GM21825 (cell line): ENCODE measurements around the gene TNFRSF12A.
"Not testable (repeated sequence)": the region's sequence is repeated elsewhere in the genome, so short reads cannot be mapped to it uniquely, and the experiment has no call there.

Experiments
- ATAC-seq: cut with Tn5 transposase; IDR thresholded peaks from one replicate; pipeline ENCODE4 v1.9.1; 2021; ENCODE audit warnings: mild to moderate bottlenecking, moderate library complexity; ENCODE audit not compliant: unreplicated experiment

The TNFRSF12A gene

DNA sequence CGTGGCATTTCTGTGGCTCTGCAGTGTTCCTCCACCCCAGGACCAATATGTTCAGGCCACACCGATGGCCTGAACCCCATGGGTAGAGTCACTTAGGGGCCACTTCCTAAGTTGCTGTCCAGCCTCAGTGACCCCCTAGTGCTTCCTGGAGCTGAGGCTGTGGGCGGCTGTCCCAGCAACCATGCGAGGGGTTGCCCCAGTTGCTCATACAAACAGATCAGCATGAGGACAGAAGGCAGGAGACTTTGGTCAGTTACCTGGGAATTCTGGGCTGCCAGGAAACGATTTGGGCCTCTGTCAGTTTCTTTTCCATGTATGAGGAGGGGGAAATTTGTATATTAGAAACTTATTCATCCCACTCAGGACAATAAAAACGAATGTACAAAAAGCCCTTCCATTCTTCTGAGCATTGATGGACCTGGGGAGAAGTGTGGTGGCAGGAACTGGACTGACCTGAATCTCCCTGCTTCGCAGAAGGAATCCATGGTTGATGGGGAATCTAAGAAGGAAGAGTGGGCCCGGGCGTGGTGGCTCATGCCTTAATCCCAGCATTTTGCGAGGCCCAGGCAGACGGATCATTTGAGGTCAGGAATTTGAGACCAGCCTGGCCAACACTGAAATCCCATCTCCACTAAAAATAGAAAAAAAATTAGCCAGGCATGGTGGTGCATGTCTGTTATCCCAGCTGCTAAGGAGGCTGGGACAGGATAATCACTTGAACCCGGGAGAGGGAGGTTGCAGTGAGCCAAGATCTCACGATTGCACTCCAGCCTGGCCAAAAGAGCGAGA is 40.4 kb downstream of the TNFRSF12A start:
- ATAC-seq = no peak

GRCh38 chr16:3062553-3062952 is 42.4 kb downstream of the TNFRSF12A start:
- no peak for ATAC-seq

DNA sequence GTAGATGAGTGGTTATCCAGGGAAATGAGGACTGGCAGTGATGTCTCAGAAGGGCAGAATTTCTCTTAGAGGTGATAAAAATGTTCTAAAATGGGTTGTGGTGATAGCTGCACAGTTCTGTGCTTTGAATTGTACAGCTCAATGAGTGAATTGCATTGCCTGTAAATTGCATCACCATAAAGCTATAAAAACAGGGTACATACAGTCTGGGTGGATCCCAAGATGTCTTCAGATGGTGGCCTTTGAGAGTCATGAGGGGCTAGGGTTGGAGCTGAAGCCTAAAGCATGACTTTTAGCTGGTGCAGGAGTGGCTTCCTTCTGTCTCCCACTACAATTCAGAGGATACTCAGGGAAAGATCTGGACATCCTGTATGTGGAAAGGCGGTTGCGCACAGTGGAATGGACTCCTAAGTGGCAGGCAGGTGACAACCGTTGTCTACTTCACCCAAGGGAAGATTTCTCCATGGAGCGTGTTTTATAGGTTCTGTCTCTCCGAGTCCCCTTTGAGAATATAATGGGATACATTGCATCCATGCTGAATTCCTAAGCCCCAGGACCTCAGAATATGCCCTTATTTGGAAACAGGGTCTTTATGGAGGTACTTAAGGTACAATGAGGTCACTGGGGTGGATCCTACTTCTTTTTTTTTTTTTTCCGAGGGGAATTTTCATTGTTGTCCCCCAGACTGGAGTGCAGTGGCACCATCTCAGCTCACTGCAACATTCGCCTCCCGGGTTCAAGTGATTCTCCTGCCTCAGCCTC is 43.6 kb downstream of the TNFRSF12A start:
- ATAC-seq = no peak

GRCh38 chr16:3065069-3065741 is 45.0 kb downstream of the TNFRSF12A start, which contains the start of gene IL32:
IL32 (plus strand) TSS chr16:3065640; CDS start chr16:3065812, 172 bp downstream.
- ATAC-seq = no peak

DNA sequence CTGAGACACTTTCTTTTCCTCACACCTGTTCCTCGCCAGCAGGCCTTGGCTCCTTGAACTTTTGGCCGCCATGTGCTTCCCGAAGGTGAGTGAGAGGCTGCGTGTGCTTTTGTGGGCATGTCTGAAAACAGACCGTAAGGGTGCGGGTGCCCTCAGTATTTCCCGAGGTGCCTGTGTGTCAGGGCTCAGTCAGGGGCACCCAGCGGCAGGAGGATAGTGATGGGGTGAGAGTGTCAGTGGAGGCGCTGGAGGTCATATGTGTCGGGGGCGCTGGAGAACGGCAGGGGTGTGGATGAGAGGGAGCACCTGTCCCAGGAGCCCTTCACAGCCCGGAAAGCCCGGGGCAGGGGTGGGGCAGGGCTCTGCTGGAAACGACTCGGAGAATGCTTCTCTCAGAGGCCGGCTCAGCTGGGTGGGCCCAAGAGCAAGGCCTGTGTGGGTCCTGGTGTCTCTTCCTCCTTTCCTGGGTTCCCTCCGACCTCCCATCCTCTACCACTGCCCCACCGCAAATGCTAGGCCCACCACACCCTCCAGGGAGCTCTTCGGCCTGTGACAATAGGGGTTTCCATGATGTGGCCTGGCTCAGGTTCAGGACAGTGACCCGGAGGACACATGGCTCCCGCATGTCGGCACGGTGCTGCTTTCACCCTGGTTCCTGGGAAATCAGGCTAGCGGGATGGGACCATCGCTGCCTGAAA is 45.7 kb downstream of the TNFRSF12A start:
- ATAC-seq = no peak

- ATAC-seq = no peak
Observed at GRCh38 chr16:3066440-3066748, 46.2 kb downstream of the TNFRSF12A start.

GRCh38 chr16:3068487-3068886 is 48.3 kb downstream of the TNFRSF12A start:
- ATAC-seq = no peak

DNA sequence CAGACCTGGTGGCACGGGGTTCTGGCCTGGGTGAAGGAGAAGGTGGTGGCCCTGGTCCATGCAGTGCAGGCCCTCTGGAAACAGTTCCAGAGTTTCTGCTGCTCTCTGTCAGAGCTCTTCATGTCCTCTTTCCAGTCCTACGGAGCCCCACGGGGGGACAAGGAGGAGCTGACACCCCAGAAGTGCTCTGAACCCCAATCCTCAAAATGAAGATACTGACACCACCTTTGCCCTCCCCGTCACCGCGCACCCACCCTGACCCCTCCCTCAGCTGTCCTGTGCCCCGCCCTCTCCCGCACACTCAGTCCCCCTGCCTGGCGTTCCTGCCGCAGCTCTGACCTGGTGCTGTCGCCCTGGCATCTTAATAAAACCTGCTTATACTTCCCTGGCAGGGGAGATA is 49.0 kb downstream of the TNFRSF12A start:
- ATAC-seq = not testable (repeated sequence)

DNA sequence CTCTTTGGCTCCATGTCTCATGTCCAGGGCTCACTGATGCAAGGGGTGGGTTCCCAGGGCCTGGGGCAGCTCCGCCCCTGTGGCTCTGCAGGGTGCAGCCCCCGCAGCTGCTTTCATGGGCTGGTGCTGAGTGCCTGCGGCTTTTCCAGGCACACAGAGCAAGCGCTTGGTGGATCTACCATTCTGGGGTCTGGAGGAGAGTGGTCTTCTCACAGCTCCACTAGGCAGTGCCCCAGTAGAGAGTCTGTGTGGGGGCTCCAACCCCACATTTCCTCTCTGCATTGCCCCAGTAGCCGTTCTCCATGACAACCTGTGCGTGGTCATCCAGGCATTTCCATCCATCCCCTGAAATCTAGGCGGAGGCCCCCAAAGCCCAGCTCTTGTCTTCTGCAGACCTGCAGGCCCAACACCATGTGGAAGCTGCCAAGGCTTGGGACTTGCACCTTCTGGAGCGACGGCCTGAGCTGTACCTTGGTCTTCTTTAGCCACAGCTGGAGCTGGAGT is 50.5 kb downstream of the TNFRSF12A start:
- no peak for ATAC-seq

DNA sequence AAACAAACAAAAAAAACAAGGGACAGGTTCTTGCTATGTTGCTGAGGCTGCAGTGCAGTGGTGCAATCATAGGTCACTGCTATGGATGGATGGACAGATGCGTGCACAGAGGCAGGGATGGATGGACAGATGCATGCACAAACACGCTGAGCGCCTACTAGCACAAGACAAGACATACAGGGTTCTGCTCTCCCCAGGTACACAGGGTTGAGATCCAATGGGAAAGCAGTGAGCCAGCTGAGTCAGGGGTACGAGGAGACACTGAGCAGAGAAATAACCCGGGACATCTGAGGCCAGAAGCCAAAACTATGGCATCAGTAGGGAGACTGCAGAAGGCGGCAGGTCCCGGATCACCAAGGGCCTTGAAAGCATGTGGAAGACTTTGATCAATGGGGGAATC is 51.5 kb downstream of the TNFRSF12A start:
- no peak for ATAC-seq
